Measurements from ENCODE around the gene NAA50. TPM values are rescaled to one million over a fixed set of nuclear protein-coding genes. Genes with fewer than 3 reads are reported as not detected.

NAA50 gene
- total RNA-seq, 1 experiment from 2014 or later, result 188 TPM

GRCh38 chr3:113730550-113730949 lies 15.5 kb downstream of the NAA50 start:
- Mint-ChIP-seq H3K27me3 (ENCODE audit: insufficient read depth, unreplicated experiment) (no peaks in the 10 kb centered on the region), H3K4me1 (ENCODE audit: low read depth, unreplicated experiment) (peaks cover 7% of the 10 kb centered on the region), H3K36me3 (ENCODE audit: insufficient read depth, unreplicated experiment) (peaks cover 52% of the 10 kb centered on the region), H3K4me3 (ENCODE audit: unreplicated experiment) (no peak overlapping the region), H3K27ac (ENCODE audit: unreplicated experiment) (no peak overlapping the region), H3K9me3 (ENCODE audit: unreplicated experiment) (no peaks in the 10 kb centered on the region)
- CTCF ChIA-PET, result no interaction called here
- Histone ChIP-seq H3K4me1 (no peaks in the 10 kb centered on the region; the same call in 1 of the 2 replicates), H3K36me3 (ENCODE audit: control insufficient read depth, insufficient read depth, low read length) (0 out of 2 replicates have a peak, but pooled peaks cover 1% of the 10 kb centered on the region), H3K9me3 (no peaks in the 10 kb centered on the region), H3K4me3 (ENCODE audit: low read depth, low read length) (no peak overlapping the region), H3K27me3 (replicated peaks; ENCODE audit: control insufficient read depth, insufficient read depth, low read length) (no peaks in the 10 kb centered on the region)
- DNase-seq, result no peak
- intact Hi-C loops (cut with micrococcal nuclease; ENCODE audit: unreplicated experiment), result no loop called here
- no peak for TF ChIP-seq CTCF (IDR thresholded peaks at IDR 0.05; ENCODE audit: insufficient read depth in 1 of 2, low read depth in 1 of 2, low read length in 1 of 2, severe bottlenecking in 1 of 2, unreplicated experiment in 1 of 2)
- no TSS peak for BruUV-seq (replicated peaks)
- POLR2A ChIA-PET, result no interaction called here

- no peak for DNase-seq
- Mint-ChIP-seq H3K36me3 (ENCODE audit: insufficient read depth, unreplicated experiment) (peaks cover 53% of the 10 kb centered on the region), H3K4me1 (ENCODE audit: low read depth, unreplicated experiment) (peaks cover 7% of the 10 kb centered on the region), H3K27me3 (ENCODE audit: insufficient read depth, unreplicated experiment) (no peaks in the 10 kb centered on the region), H3K9me3 (ENCODE audit: unreplicated experiment) (no peaks in the 10 kb centered on the region), H3K4me3 (ENCODE audit: unreplicated experiment) (no peak overlapping the region), H3K27ac (ENCODE audit: unreplicated experiment) (no peak overlapping the region)
- Histone ChIP-seq H3K9me3 (no peaks in the 10 kb centered on the region), H3K4me3 (ENCODE audit: low read depth, low read length) (no peak overlapping the region), H3K27me3 (replicated peaks; ENCODE audit: control insufficient read depth, insufficient read depth, low read length) (no peaks in the 10 kb centered on the region), H3K4me1 (no peaks in the 10 kb centered on the region; the same call in 1 of the 2 replicates), H3K36me3 (ENCODE audit: control insufficient read depth, insufficient read depth, low read length) (0 out of 2 replicates have a peak, but pooled peaks cover 1% of the 10 kb centered on the region)
- BruUV-seq (replicated peaks), result no TSS peak
- intact Hi-C loops (cut with micrococcal nuclease; ENCODE audit: unreplicated experiment), result no loop called here
- ChIA-PET POLR2A (no interaction called here), CTCF (no interaction called here)
- no peak for TF ChIP-seq CTCF (IDR thresholded peaks at IDR 0.05; ENCODE audit: insufficient read depth in 1 of 2, low read depth in 1 of 2, low read length in 1 of 2, severe bottlenecking in 1 of 2, unreplicated experiment in 1 of 2)
Measured at GRCh38 chr3:113728661-113729060, 17.4 kb downstream of the NAA50 start.

DNA sequence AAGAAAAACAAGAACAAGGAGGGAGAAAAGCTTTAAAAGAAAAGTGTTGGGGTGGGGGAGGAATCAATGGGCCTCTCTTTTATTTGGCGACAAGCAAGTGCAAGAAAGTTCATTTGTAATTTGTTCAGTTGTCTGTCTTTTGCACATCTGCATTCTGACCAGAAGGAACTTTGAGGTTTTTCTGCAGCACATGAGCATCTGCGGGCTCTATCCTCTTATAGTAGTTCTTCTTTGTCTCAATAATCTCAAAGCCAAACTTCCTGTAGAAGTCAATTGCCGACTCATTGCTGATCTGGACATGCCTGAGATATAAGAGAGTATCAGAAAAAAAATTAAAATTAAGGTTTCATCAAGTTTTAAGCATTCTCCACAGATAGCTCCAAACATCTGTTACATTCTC lies 24.4 kb downstream of the NAA50 start:
- Mint-ChIP-seq H3K27me3 (ENCODE audit: insufficient read depth, unreplicated experiment) (no peaks in the 10 kb centered on the region), H3K4me3 (ENCODE audit: unreplicated experiment) (no peak overlapping the region), H3K4me1 (ENCODE audit: low read depth, unreplicated experiment) (no peaks in the 10 kb centered on the region), H3K36me3 (ENCODE audit: insufficient read depth, unreplicated experiment) (peaks cover 50% of the 10 kb centered on the region), H3K9me3 (ENCODE audit: unreplicated experiment) (no peaks in the 10 kb centered on the region), H3K27ac (ENCODE audit: unreplicated experiment) (no peak overlapping the region)
- no peak for DNase-seq
- POLR2A ChIA-PET, result interaction anchor here (0.6 kb wide), 1 partner anchor 66 kb away, joined by 3 read pairs; no protein-coding TSS in a partner anchor
- TF ChIP-seq CTCF (IDR thresholded peaks at IDR 0.05; ENCODE audit: insufficient read depth in 1 of 2, low read depth in 1 of 2, low read length in 1 of 2, severe bottlenecking in 1 of 2, unreplicated experiment in 1 of 2), result no peak
- Histone ChIP-seq H3K36me3 (ENCODE audit: control insufficient read depth, insufficient read depth, low read length) (no peaks in the 10 kb centered on the region), H3K9me3 (no peaks in the 10 kb centered on the region), H3K4me1 (no peaks in the 10 kb centered on the region), H3K4me3 (ENCODE audit: low read depth, low read length) (no peak overlapping the region), H3K27me3 (replicated peaks; ENCODE audit: control insufficient read depth, insufficient read depth, low read length) (no peaks in the 10 kb centered on the region)
- no TSS peak for BruUV-seq (replicated peaks)
- intact Hi-C loops (cut with micrococcal nuclease; ENCODE audit: unreplicated experiment), result no loop called here
- CTCF ChIA-PET, result no interaction called here

All from Caco-2 (cell line).